Neutrophil (primary cell): Measurements from ENCODE around the gene CD2AP.

ENCODE experiments used
- H3K27ac ChIP-seq: fragments of 200-600 bp; sonication (generic); 2 replicates; pipeline ENCODE4 v1.5.1; 2016; ENCODE audit warnings: mild to moderate bottlenecking, moderate library complexity
- H3K27me3 ChIP-seq: fragments of 200-600 bp; sonication (generic); 2 replicates; pipeline ENCODE4 v1.6.0; 2016; ENCODE audit warnings: mild to moderate bottlenecking
- H3K36me3 ChIP-seq: fragments of 200-600 bp; sonication (generic); 2 replicates; pipeline ENCODE4 v1.5.1; 2017
- H3K4me1 ChIP-seq, 2 experiments: fragments of 200-600 bp in 1 of 2; sonication (generic) in 1 of 2; 1 replicate in 1 of 2; 2 replicates in 1 of 2; pipeline versions ENCODE4 v1.5.1 to v1.6.1; 2013 to 2016; ENCODE audit warnings: low read depth in 1 of 2, low read length in 1 of 2, mild to moderate bottlenecking in 1 of 2, moderate library complexity in 1 of 2; ENCODE audit not compliant: control insufficient read depth in 1 of 2, insufficient read depth in 1 of 2
- H3K4me3 ChIP-seq, 2 experiments: fragments of 200-600 bp in 1 of 2; sonication (generic) in 1 of 2; 1 replicate in 1 of 2; 2 replicates in 1 of 2; pipeline ENCODE4 v1.5.1; 2013 to 2016; ENCODE audit warnings: low read depth in 1 of 2, low read length in 1 of 2, mild to moderate bottlenecking in 1 of 2, moderate library complexity in 1 of 2
- H3K9me3 ChIP-seq: fragments of 200-600 bp; sonication (generic); 2 replicates; pipeline ENCODE4 v1.5.1; 2016
- CTCF ChIP-seq: fragments of 200-600 bp; sonication (generic); IDR thresholded peaks from 2 replicates; pipeline ENCODE4 v1.5.1; 2016; ENCODE audit warnings: antibody characterized with exemption

Gene CD2AP

GRCh38 chr6:47573109-47573508 is 95.5 kb downstream of the CD2AP start:
- no peaks in the 10 kb centered on the region for H3K27me3 ChIP-seq
- TF ChIP-seq CTCF, result no peak
- no peaks in the 10 kb centered on the region for H3K4me1 ChIP-seq
- no peaks in the 10 kb centered on the region for H3K36me3 ChIP-seq
- no peak overlapping the region for H3K4me3 ChIP-seq
- no peaks in the 10 kb centered on the region for H3K9me3 ChIP-seq
- no peak overlapping the region for H3K27ac ChIP-seq

GRCh38 chr6:47574789-47575188 is 97.2 kb downstream of the CD2AP start:
- no peaks in the 10 kb centered on the region for H3K9me3 ChIP-seq
- H3K4me3 ChIP-seq, result no peak overlapping the region
- no peaks in the 10 kb centered on the region for H3K4me1 ChIP-seq
- TF ChIP-seq CTCF, result no peak
- H3K27ac ChIP-seq, result no peak overlapping the region
- no peaks in the 10 kb centered on the region for H3K36me3 ChIP-seq
- no peaks in the 10 kb centered on the region for H3K27me3 ChIP-seq

DNA sequence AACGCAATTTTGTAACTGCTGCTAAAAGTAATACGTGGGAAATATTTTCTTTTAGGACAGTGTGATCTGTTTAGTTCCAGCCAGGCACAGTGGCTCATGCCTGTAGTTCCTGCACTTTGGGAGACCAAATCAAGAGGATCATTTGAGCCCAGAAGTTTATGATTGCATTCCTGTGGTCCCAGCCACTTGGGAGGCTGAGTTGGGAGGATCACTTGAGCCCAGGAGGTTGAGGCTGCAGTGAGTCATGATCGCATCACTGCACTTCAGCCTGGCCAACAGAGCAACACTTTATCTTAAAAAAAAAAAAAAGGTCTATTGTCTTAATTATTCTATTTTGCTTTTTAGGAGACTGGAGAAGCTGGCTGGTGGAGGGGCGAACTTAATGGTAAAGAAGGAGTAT is 101.5 kb downstream of the CD2AP start:
- H3K9me3 ChIP-seq, result no peaks in the 10 kb centered on the region
- no peaks in the 10 kb centered on the region for H3K4me1 ChIP-seq
- H3K36me3 ChIP-seq, result no peaks in the 10 kb centered on the region
- H3K27me3 ChIP-seq, result no peaks in the 10 kb centered on the region
- H3K27ac ChIP-seq, result no peak overlapping the region
- H3K4me3 ChIP-seq, result no peak overlapping the region
- no peak for TF ChIP-seq CTCF

GRCh38 chr6:47581591-47581990 is 104.0 kb downstream of the CD2AP start:
- Histone ChIP-seq H3K27ac (no peak overlapping the region), H3K4me1 (no peaks in the 10 kb centered on the region), H3K27me3 (no peaks in the 10 kb centered on the region), H3K9me3 (no peaks in the 10 kb centered on the region), H3K4me3 (no peak overlapping the region), H3K36me3 (no peaks in the 10 kb centered on the region)
- no peak for TF ChIP-seq CTCF

DNA sequence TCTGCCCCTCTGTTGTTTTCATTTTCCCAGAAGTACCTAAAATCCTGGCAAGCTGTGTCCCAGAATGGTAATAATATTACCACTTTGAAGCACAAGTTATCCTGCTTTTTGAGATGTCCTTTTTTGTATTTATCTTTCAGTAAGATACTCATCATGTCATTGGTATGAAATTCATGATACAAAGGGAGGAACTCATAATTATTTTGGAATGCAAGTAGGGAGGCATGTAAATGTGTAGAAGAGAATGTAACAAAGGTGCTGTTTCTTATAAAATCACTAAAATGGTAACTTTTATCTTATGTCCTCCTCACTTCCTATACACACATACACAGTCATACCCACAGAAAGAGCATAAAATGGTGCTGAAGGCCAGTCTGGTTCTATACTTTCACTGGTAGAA is 109.9 kb downstream of the CD2AP start:
- no peak for TF ChIP-seq CTCF

More for the DNA sequence above, 109.9 kb downstream of the CD2AP start:
- H3K4me1 ChIP-seq, result no peaks in the 10 kb centered on the region
- H3K36me3 ChIP-seq, result no peaks in the 10 kb centered on the region
- H3K27ac ChIP-seq, result no peak overlapping the region
- H3K27me3 ChIP-seq, result no peaks in the 10 kb centered on the region
- H3K9me3 ChIP-seq, result no peaks in the 10 kb centered on the region
- no peak overlapping the region for H3K4me3 ChIP-seq
